Measurements from ENCODE around the gene RAB29.

DNA sequence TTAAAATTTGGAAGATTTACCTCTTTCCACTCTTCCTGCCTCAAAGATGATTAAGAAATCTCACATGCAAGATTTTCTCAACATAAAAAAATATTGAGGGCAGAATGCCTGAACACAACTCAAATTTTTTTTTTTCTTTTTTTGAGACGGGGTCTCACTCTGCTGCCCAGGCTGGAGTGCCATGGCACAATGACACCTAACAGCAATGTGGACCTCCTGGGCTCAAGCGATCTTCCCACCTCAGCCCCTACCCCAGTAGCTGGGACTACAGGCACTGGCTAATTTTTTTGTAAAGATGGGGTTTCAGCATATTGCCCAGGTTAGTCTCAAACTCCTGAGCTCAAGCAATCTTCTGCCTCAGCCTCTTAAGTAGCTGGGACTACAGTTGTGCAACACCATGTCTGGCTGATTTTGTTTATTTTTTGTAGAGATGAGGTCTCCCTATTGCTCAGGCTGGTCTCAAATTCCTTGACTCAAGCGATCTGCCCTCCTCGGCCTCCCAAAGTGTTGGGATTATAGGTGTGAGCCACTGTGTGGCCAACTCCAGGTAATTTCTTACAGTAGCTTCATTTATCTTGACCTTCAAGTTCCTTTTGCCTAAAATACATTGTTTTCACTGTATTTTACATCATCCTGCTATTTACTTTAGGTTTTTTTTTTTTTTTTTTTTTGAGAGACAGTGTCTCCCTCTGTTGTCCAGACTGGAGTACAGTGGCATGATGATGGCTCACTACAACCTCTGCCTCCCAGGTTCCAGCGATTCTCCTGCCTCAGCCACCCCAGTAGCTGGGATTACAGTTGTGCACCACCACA, 35.7 kb downstream of the RAB29 start:
- TF ChIP-seq CTCF (IDR thresholded peaks at IDR 0.05; ENCODE audit: insufficient read depth, low read length, poor library complexity, severe bottlenecking) (no peak), EZH2phosphoT487 (conservative IDR thresholded peaks at IDR 0.05; ENCODE audit: low read length) (no peak)
